Left kidney (tissue), 8 donors: Measurements from ENCODE around the gene DEPP1. TPM values are rescaled to one million over a fixed set of nuclear protein-coding genes. Genes with fewer than 3 reads are reported as not detected.
"Not testable (repeated sequence)": the region's sequence is repeated elsewhere in the genome, so short reads cannot be mapped to it uniquely, and the experiment has no call there.

Source experiments
- DNase-seq: peaks from one replicate; pipeline ENCODE4 v3.0.0-alpha.2; 2013
- long read RNA-seq, 8 donors: transcript quantifications; one replicate each; lab custom pipeline, GENCODE V29; 2026
- polyA plus RNA-seq: library from polyadenylated mRNA; unstranded; fragments of 120-200 nt; gene quantifications from one replicate; pipeline ENCODE4 v1.2.1, GENCODE V29; 2013; ENCODE audit not compliant: insufficient read length

The DEPP1 gene, protein sequence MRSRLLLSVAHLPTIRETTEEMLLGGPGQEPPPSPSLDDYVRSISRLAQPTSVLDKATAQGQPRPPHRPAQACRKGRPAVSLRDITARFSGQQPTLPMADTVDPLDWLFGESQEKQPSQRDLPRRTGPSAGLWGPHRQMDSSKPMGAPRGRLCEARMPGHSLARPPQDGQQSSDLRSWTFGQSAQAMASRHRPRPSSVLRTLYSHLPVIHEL
- polyA plus RNA-seq = 5.5 TPM
- long read RNA-seq, donor 1, transcript DEPP1-201 (2 exons, 2,120 nt) = major isoform, 8 of 8 reads
- long read RNA-seq, donor 1, partial matches to known transcripts = 0 of 8 reads
- long read RNA-seq, donor 1, other reads (novel, unspliced or antisense) = 0 of 8 reads
- long read RNA-seq, donor 2, transcript DEPP1-201 (2 exons, 2,120 nt) = major isoform, 8 of 8 reads
- long read RNA-seq, donor 2, partial matches to known transcripts = 0 of 8 reads
- long read RNA-seq, donor 2, other reads (novel, unspliced or antisense) = 0 of 8 reads
- long read RNA-seq, donor 3, partial matches to known transcripts = 0 of 6 reads
- long read RNA-seq, donor 3, other reads (novel, unspliced or antisense) = 6 of 6 reads
- long read RNA-seq, donor 4 = 0 reads
- long read RNA-seq, donor 5, transcript DEPP1-201 (2 exons, 2,120 nt) = major isoform, 13 of 13 reads
- long read RNA-seq, donor 5, partial matches to known transcripts = 0 of 13 reads
- long read RNA-seq, donor 5, other reads (novel, unspliced or antisense) = 0 of 13 reads
- long read RNA-seq, donor 6, transcript DEPP1-201 (2 exons, 2,120 nt) = major isoform, 6 of 6 reads
- long read RNA-seq, donor 6, partial matches to known transcripts = 0 of 6 reads
- long read RNA-seq, donor 6, other reads (novel, unspliced or antisense) = 0 of 6 reads
- long read RNA-seq, donor 7, transcript DEPP1-201 (2 exons, 2,120 nt) = major isoform, 7 of 7 reads
- long read RNA-seq, donor 7, partial matches to known transcripts = 0 of 7 reads
- long read RNA-seq, donor 7, other reads (novel, unspliced or antisense) = 0 of 7 reads
- long read RNA-seq, donor 8, partial matches to known transcripts = 0 of 3 reads
- long read RNA-seq, donor 8, other reads (novel, unspliced or antisense) = 0 of 3 reads

DNA sequence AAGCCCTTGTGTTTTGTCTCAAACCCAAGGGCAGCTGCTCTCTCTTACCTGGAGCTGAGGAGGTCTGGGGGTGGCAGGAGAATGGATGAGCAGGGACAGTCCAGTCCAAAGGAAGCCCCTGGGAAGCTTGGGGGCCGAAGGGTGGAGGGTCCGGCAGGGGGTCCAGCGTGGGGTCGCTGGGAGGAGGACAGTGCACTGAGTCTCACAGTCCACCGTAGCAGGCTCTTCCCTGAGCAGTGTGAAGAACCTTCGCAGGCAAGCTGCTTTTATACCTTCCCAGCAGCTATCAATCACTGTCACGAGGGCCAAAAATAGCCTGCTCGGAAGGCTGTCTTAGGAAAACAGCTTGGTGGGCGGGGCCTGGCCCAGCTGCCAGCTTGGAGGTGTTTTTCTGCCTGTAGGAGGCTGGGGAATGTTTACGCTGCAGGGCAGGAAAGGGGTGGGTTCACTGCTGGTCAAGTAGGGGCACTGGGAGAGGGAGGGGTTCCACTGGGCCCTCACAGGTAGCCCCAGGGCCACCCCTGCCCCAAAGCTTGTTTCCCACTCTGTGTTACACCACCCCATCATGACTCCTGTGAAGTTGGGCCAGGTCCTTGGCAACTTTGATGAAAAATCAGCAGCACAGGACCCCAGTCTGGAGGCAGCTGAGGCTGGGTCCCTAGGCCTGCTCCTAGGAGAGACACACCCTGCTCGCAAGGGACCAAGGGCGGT lies at the start of gene DEPP1:
Gene DEPP1, minus strand, starts transcription at position 240 of the 711 bp plus-strand sequence. CDS start 779 bp downstream, outside the sequence.
- peak; percentile 96 for DNase-seq

DNA sequence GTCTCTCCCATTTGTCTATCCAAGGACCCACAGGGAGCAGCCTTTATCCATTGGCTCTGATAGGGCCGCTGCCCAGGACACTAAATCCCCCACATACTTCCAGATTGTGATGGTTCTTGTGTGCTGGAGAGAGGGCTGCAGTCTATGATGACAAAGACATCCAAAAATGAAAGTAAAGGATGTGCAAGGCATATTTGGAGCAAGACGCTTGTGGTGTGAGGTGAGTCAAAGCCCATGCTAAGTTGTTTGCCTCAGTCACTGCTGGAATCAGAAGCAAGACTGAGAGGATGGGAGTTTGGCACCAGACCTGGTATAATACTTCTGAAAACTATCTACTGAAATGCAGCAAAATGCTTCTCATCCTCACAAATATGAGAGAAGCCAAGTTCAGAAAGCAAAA lies 44.8 kb upstream of the DEPP1 start:
- DNase-seq = no peak

DNA sequence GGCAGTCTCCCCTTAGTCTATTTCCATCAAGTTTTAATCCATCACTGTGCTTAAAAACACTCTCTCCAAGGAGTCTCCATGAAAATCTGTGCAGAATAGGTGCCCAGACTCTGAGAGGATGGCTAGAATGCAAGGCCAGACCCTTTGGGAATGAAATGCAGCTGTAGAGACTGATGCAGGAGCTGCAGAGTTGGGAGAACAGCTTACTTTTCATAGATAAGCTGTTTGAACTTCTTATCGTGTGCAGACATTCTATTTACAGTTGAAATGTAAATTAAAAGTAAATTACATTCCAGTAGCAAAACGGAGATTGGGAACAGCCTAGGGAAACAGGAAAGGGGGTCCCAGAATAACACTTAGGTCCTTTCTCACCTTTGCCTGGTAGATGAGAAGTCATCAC lies 37.0 kb upstream of the DEPP1 start:
- DNase-seq = no peak

DNA sequence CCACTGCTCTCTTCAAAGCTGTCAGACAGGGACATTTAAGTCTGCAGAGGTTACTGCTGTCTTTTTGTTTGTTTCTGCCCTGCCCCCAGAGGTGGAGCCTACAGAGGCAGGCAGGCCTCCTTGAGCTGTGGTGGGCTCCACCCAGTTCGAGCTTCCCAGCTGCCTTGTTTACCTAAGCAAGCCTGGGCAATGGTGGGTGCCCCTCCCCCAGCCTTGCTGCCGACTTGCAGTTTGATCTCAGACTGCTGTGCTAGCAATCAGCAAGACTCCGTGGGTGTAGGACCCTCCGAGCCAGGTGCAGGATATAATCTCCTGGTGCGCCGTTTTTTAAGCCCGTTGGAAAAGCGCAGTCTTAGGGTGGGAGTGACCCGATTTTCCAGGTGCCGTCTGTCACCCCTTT lies 35.9 kb upstream of the DEPP1 start:
- DNase-seq = not testable (repeated sequence)

DNA sequence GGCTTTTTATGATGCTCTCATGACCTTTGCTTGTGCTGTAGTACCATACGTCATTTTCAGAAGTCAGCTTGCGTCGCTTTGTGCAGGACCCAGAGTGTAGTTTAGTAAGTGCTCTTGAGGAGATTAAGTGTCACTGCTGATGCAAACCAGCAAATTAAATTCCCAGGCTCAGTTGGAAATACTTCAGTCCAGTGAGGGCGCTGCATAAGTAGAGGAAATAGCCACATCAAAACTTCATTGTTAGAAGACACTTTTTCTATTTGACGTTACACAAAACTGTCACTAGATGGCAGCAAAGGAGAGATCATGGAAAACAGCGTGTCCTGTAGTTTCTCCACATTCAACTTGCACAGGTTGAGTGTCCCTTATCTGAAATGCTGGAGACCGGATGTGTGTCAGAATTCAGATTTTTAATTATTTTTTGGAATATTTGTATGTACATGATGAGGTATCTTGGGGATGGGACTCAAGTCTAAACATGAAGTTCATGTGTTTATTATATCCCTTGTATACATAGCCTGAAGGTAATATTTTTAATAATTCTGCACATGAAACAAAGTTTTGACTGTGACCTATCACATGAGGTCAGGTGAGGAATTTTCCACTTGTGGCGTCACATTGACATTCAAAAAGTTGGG lies 30.0 kb upstream of the DEPP1 start:
- DNase-seq = peak; percentile 95

DNA sequence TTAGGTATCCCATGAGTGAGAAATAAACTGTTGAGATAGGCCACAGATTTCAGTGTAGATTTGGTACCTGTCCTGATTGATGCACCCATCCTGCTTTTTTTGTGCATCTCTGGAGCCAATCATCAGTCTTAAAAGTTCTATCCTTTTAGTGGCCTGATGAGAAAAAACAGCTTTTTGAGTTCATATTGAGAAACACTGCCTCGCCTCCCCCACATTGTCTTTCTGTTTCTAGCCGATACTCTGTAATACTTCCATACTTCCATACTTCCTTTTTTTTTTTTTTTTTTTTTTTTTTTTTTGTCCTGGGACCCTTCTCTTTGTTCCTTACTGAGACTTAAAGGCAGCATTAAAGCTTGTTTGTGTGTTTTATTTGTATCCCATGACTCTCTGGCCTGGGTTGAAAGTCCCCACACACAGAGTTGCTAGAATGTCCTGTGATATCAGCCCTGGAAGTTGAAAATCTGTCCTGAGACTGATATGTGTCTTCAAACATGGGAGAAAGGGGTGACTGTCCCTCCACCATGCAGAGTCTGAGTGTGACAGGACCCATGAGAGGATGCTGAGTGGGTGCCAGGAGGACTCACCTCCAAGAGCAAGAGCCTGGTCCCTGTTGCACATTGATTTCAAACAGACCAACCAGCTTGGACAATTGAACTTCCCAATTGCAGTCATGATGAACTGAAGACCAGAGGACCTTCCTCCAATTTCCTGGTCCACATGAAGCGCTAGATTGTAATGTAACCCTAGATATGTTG lies 27.8 kb upstream of the DEPP1 start:
- no peak for DNase-seq

DNA sequence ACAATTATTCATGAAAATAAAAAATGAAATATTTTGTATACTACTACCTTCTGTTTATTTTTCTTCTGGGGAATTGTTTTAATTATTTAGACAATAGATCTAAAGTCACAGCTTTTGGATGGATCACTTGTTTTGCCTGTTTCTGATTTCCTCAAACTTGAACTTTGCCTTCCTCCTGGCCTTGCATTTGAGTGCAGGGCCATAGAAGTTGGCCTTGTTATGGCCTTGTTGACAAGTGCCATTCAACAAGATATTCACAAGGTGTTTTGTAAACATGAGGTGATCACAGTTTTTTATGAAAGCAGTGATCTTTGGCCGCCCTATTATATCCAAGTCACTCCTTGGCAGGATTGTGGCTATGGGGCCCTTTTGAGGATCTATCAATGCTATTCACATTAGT lies 26.7 kb upstream of the DEPP1 start:
- DNase-seq = no peak

DNA sequence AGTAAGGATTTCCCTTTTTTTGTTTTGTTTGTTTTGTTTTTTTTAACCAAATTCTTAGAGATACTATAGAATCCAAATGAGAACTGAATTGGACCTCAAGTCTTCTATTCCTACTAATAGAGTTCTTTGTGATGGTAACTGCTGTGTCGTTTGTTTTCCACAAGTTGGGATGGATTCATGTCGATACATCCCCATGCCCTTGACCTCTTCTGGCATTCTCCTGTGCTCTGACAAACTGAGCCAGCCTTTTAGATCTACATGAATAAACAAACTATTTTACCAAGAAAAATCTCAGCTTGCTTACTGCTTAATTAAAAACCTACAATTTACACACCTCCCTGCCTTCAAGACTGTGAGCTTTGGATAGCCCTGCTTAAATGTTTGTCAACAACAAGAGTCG lies 26.1 kb upstream of the DEPP1 start:
- no peak for DNase-seq

DNA sequence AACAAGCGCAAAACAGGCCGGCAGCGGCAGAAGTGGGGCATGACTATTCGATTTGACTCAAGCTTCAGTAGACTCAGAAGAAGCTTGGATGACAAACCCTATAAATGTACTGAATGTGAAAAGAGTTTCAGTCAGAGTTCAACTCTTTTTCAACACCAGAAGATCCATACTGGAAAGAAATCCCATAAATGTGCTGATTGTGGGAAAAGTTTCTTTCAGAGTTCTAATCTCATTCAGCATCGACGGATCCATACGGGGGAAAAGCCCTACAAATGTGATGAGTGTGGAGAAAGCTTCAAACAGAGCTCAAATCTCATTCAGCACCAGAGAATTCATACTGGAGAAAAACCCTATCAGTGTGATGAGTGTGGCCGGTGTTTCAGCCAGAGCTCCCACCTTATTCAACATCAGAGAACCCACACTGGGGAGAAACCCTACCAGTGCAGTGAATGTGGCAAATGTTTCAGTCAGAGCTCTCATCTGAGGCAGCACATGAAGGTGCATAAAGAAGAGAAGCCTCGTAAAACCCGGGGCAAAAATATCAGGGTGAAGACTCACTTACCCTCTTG lies 24.9 kb upstream of the DEPP1 start:
- no peak for DNase-seq

DNA sequence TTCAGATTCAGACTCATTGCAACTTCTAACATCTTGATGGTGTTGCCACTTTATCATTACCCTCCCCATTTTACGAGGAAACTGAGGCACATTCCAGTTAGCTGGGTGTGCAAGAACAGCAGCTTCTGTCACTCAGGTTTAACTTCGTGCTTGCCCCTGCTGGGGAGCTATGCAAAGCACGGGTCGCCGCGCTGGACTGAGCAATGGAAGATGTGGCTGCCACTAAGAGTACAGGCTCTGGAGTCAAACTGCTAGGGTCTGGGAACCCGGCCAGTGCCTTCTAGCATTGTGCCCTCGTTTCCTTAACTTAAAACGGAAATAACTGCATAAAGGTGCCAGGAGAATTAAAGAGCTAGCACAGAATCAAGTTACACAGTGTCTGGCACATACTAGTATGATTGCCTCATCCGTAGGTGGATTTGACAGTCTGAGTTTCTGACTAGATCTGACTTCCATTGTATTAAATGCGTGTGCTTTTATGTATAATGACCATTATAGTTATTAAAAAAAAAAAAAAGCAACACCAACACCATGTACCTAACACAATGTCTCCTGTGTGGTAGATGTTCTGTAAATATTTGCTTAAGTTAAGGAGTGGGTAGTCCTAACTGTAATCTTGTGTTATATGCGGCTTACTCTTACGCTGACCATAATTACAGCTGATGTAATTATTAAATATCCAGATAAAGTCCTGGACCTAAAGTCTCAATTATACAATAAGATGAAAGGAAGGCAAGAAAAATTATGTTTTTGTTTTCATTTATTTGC lies 23.0 kb upstream of the DEPP1 start:
- peak; percentile 63 for DNase-seq

DNA sequence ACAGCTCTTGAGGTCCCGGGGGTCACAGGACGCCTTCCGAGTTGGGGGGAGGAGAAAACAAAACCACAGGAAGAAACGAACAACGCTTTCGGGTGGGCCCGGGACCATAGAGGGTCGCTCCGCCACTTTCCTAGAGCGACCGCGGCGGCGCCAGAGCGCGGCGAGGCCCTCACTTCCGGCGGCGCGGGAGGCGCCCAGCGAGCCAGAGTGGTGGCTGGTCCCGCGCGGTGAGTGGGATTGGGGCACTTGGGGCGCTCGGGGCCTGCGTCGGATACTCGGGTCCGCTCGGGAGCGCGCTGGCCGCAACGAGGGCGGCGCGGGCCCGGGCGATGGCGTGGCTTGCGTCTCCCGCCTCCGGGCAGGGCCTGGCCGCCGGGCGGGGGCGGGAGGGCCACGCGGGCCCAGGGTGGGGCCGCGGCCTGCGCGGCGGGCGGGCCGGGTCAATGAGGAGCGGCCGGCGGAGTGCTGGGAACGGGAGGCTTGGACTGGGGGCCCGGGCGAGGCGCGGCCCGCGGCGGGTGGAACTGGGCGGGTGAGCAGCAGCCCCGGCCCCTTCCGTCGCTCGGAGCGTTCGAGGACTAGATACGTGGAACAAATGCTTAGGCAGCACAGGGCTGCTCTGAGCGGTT lies 22.3 kb upstream of the DEPP1 start, which contains the start of gene ZNF22:
Gene ZNF22, plus strand, starts transcription at position 172 of the 629 bp plus-strand sequence. CDS start 2,446 bp downstream, outside the sequence.
- DNase-seq = peak; percentile 81

DNA sequence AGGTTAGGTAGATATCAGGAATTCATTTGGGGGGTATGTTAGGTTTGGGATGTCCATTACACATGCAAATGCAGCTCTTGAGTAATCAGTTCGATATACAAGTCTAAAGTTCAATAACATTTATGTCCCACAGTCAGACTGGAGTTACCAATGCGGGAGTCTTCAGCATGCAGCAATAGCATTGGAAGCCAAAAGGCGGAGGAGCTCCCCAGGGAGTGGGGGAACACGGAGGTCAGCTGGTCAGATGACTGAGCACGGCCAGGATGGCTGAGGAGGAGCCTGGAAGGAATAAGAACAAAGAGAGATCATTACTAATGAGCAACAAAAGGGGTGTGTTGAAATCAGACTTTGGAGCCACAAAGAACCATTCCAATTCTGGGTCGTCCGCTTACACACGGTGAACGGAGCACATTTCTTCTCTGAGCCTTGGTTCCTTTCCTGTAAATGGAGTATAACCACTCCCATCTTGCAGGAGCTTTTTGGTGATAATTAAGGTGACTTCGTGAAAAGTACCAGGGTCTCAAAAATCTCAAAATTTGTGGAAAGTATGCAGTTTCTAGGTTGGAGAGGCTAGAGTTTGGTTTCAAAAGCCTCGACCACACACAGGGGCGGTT lies 21.6 kb upstream of the DEPP1 start:
- peak; percentile 31 for DNase-seq

DNA sequence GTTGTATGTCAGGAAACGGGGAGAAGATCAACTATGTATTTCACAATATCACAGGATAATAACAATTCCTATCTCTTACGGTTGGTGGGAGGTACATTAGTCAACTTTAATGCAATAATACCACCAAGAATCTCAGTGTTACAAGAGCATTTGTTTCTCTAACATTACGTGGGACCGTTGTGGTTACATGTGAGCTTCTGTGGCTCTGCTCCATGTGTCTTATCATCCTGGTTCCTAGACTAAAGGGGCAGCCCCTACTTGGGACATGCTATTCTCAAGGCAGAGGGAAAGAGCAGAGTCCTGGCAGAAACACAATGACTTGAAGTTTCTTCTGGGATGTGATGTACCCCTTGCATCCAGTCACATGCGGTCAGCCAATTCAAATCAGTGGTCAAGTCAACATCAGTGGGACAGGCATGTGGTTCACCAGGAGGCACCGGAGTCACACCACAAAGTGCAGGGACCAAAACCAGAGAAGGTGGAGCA lies 19.6 kb upstream of the DEPP1 start:
- no peak for DNase-seq

DNA sequence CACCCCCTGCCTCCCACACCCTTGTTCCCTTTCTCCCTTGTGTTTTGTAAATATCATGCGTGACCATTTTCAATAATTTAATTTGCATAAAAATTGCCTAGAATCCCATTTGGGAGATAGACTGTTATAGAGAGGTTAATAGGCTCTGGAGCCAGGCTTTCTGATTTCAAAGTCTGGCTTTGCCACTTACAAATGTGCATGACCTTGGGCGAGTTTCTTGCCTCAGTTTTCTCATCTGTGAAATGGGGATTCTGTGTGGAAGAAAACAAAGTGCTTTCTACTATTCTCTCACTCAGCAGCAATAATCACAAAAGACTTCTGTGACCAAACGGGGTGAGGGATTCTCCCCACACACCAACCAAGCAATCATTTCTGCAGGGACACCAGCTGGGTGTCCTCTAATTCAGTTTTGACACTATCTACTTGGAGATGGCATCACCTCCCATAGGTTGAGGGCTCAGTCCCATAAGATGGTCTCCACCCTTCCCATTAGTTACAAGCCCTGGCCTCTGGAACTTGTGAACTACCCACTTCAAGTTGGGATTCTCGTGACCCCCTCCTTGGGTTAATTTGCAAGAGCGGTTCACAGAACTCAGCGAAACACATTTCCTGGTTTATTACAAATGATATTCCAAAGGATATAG lies 18.6 kb upstream of the DEPP1 start:
- no peak for DNase-seq

DNA sequence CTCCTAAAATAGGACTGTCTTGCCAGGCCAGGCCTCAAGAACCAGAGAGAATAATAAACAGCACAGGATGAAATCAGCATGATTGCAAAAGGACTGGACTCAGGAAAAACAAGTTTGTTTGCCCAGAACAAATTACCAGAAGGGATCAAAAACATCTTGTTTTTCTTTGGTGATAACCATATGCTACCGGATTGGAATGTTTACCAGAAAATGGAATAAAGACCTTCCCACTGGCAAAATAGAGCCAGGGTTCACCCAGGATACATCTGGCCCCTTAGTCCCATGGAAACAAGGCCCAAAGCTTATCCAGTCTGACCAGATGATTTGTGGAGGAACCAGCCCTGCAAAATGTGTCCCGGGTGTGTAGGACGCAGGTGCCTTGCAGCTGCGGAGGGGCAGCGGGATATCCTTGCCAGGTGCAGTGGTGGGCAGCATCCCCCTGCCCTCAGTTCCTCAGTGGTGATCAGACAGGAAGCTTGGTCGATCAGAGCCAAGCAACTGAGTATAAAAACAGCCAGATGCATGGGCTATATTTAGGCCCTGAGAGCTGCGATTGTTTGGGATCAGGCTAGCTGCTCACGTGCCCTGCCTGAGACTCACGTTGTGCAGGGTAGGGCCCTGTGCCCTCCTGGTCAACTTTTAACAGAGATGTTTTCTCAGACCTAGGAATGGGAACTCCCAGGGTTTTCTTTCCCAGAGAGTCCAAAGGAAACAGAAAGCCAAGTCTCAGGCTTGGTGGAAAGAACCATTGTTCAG lies 17.5 kb upstream of the DEPP1 start:
- DNase-seq = no peak

DNA sequence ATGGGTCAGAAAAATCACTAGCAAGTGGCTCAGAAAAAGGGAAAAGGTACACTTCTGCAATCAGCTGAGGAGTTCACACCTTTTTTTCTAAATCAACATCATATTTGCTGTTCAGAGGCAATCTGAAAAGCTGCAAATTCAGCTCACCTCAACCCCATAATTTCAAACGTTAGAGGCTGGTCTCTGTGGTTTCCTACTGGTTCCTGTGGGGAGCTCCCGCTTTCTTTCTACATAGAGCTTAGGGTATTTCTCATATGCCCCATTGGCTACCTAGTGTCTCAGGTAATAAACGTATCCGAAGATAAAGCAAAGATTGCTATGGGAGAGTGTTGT lies 16.9 kb upstream of the DEPP1 start:
- no peak for DNase-seq
